Keratinocyte (primary cell): ENCODE data around the gene PLCH2. TPM values are rescaled to one million over a fixed set of nuclear protein-coding genes. Genes with fewer than 3 reads are reported as not detected.

Source experiments
- DNase-seq: peaks from one replicate; pipeline ENCODE4 v3.0.0-alpha.2; 2011; ENCODE audit warnings: low read depth, missing footprints, low spot score
- FAIRE-seq: peaks from 2 replicates; lab custom pipeline; 2011; peaks lifted over from hg19 to GRCh38; lab: Jason Lieb, UNC
- H2AFZ ChIP-seq: 2 replicates; pipeline ENCODE4 v1.6.0; 2012; ENCODE audit warnings: low read length, control low read depth, inconsistent platforms; ENCODE audit not compliant: control insufficient read depth
- H3K27ac ChIP-seq: 2 replicates; pipeline ENCODE4 v1.5.1; 2011; ENCODE audit warnings: low read length; ENCODE audit not compliant: control insufficient read depth, insufficient read depth
- H3K27me3 ChIP-seq: 3 replicates; pipeline ENCODE4 v1.6.0; 2011; ENCODE audit warnings: low read length; ENCODE audit not compliant: control insufficient read depth, insufficient read depth; ENCODE audit errors: extremely low read depth
- H3K36me3 ChIP-seq, 2 experiments: 2 replicates in 1 of 2; 3 replicates in 1 of 2; pipeline ENCODE4 v1.5.1; 2011; ENCODE audit warnings: low read length in 2 of 2, mild to moderate bottlenecking in 1 of 2; ENCODE audit not compliant: control insufficient read depth in 2 of 2, insufficient read depth in 2 of 2; ENCODE audit errors: extremely low read depth in 1 of 2
- H3K4me1 ChIP-seq: 3 replicates; pipeline ENCODE4 v1.5.1; 2011; ENCODE audit warnings: low read length; ENCODE audit not compliant: control insufficient read depth, insufficient read depth; ENCODE audit errors: extremely low read depth
- H3K4me2 ChIP-seq: 3 replicates; pipeline ENCODE4 v1.6.0; 2011; ENCODE audit warnings: low read depth, low read length; ENCODE audit not compliant: control insufficient read depth, insufficient read depth; ENCODE audit errors: extremely low read depth
- H3K4me3 ChIP-seq, 3 experiments: fragments of 200-600 bp in 1 of 3; sonication (generic) in 1 of 3; 2 replicates in 2 of 3; 3 replicates in 1 of 3; pipeline ENCODE4 v1.5.1; 2011 to 2016; ENCODE audit warnings: low read length in 3 of 3, mild to moderate bottlenecking in 3 of 3, control low read depth in 2 of 3, inconsistent platforms in 1 of 3, low read depth in 1 of 3, mixed read lengths in 1 of 3, mixed run types in 1 of 3, moderate library complexity in 1 of 3; ENCODE audit not compliant: control insufficient read depth in 2 of 3, insufficient read depth in 2 of 3; ENCODE audit errors: extremely low read depth in 1 of 3
- H3K79me2 ChIP-seq: 2 replicates; pipeline ENCODE4 v1.6.0; 2012; ENCODE audit warnings: low read length; ENCODE audit not compliant: control insufficient read depth, insufficient read depth
- H3K9ac ChIP-seq: 3 replicates; pipeline ENCODE4 v1.6.0; 2011; ENCODE audit warnings: low read length; ENCODE audit not compliant: control insufficient read depth, insufficient read depth; ENCODE audit errors: extremely low read depth
- H3K9me1 ChIP-seq: 3 replicates; pipeline ENCODE4 v1.6.0; 2011; ENCODE audit warnings: low read length; ENCODE audit not compliant: control insufficient read depth, insufficient read depth; ENCODE audit errors: extremely low read depth
- H3K9me3 ChIP-seq: 2 replicates; pipeline ENCODE4 v1.5.1; 2012; ENCODE audit warnings: low read depth, low read length; ENCODE audit not compliant: control insufficient read depth
- H4K20me1 ChIP-seq: 3 replicates; pipeline ENCODE4 v1.6.0; 2011; ENCODE audit warnings: low read length; ENCODE audit not compliant: control insufficient read depth, insufficient read depth; ENCODE audit errors: extremely low read depth
- CTCF ChIP-seq, 3 experiments: IDR thresholded peaks in 1 of 3; conservative IDR thresholded peaks in 1 of 3; optimal IDR thresholded peaks in 1 of 3; 2 replicates in 2 of 3; 3 replicates in 1 of 3; pipeline versions ENCODE3 to v1.5.1; 2011; ENCODE audit warnings: low read length in 3 of 3, mild to moderate bottlenecking in 3 of 3, moderate library complexity in 2 of 3, control low read depth in 1 of 3, inconsistent platforms in 1 of 3; ENCODE audit not compliant: insufficient read depth in 2 of 3; ENCODE audit errors: extremely low read depth in 1 of 3
- EZH2 ChIP-seq: IDR thresholded peaks from one replicate; pipeline ENCODE4 v1.6.1; 2012; ENCODE audit warnings: inconsistent platforms, mild to moderate bottlenecking, low read length, moderate library complexity
- dilution Hi-C: fragments of 300-500 bp; cut with MboI; formaldehyde crosslinking; loops from one replicate; pipeline ENCODE4 v1.7.0; 2020; ENCODE audit warnings: low sequenced_read_pairs; ENCODE audit not compliant: extremely low pct_ligation_motif_present
- polyA plus RNA-seq, 5 experiments: library from polyadenylated mRNA; depleted of rRNA in 3 of 5; stranded (reverse) in 3 of 5; stranded (forward) in 1 of 5; unstranded in 1 of 5; fragments of >200 nt; gene quantifications; 1 replicate in 1 of 5; 2 replicates in 3 of 5; 3 replicates in 1 of 5; pipeline versions ENCODE4 v1.2.1 to v1.2.3, GENCODE V29; 2011 to 2012; ENCODE audit warnings: missing spikeins in 2 of 5, low read depth in 1 of 5, low replicate concordance in 1 of 5

PLCH2 gene
- polyA plus RNA-seq, 1 donor (not counting 4 experiments of a cell fraction or from before 2014, with no cell fraction given): 57.4 TPM

- no peak overlapping the region for H3K4me3 ChIP-seq
- H3K9me1 ChIP-seq: no peaks in the 10 kb centered on the region
- no peak overlapping the region for H2AFZ ChIP-seq
- no peak for FAIRE-seq
- no peaks in the 10 kb centered on the region for H3K4me1 ChIP-seq
- peaks cover 13 to 14% of the 10 kb centered on the region in 2 experiments for H3K36me3 ChIP-seq
- H3K9me3 ChIP-seq: no peaks in the 10 kb centered on the region
- no peak overlapping the region for H3K9ac ChIP-seq
- no peak overlapping the region for H3K4me2 ChIP-seq
- dilution Hi-C loops: no loop called here
- H3K27me3 ChIP-seq: no peaks in the 10 kb centered on the region
- H4K20me1 ChIP-seq: peaks cover 4% of the 10 kb centered on the region
- DNase-seq: no peak
- H3K79me2 ChIP-seq: no peaks in the 10 kb centered on the region
- H3K27ac ChIP-seq: no peak overlapping the region
- TF ChIP-seq CTCF (optimal IDR thresholded peaks at IDR 0.05 in 1 of 3, IDR thresholded peaks at IDR 0.05 in 1 of 3, conservative IDR thresholded peaks at IDR 0.05 in 1 of 3; ENCODE audit: extremely low read depth in 1 of 3, insufficient read depth in 2 of 3, low read length in 3 of 3) (no peak), EZH2 (no peak)
These were observed 30.1 kb downstream of the PLCH2 start for GRCh38 chr1:2506007-2506860.

GRCh38 chr1:2506901-2507565, 30.9 kb downstream of the PLCH2 start:
- Histone ChIP-seq H3K27me3 (no peaks in the 10 kb centered on the region), H3K4me3 (no peak overlapping the region), H3K4me1 (no peaks in the 10 kb centered on the region), H3K27ac (no peak overlapping the region), H3K4me2 (no peak overlapping the region), H3K79me2 (no peaks in the 10 kb centered on the region), H3K36me3 (peaks cover 9 to 16% of the 10 kb centered on the region in 2 experiments), H3K9ac (no peak overlapping the region), H2AFZ (no peak overlapping the region), H3K9me3 (no peaks in the 10 kb centered on the region), H4K20me1 (peaks cover 4% of the 10 kb centered on the region), H3K9me1 (no peaks in the 10 kb centered on the region)
- FAIRE-seq: no peak
- TF ChIP-seq EZH2: no peak
- no peak for TF ChIP-seq CTCF (optimal IDR thresholded peaks at IDR 0.05 in 1 of 3, IDR thresholded peaks at IDR 0.05 in 1 of 3, conservative IDR thresholded peaks at IDR 0.05 in 1 of 3; ENCODE audit: extremely low read depth in 1 of 3, insufficient read depth in 2 of 3, low read length in 3 of 3)
- dilution Hi-C loops: no loop called here
- DNase-seq: no peak
